ENCODE measurements around the gene MRPL45. TPM values are rescaled to one million over a fixed set of nuclear protein-coding genes. Genes with fewer than 3 reads are reported as not detected.

Gene MRPL45
- total RNA-seq, 2 donors from 2014 or later: 29.1 to 30.4 TPM

DNA sequence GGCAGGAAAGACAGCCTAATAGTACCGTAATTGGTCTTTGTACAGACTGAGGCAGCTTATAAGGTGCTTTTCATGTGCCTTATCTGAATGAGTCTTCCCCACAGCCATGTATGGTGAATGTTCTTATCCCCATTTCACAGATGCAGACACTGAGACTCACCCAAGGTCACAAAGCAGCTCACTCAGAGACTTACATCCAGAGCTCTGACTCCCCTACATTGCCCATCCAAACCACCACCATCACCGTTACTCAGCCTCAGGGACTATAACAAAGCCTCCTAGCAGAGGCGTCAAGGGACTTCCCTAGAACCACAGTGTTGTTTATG, 47.4 kb downstream of the MRPL45 start:
- Mint-ChIP-seq H3K27me3 (peaks cover 7% of the 10 kb centered on the region in 2 donors), H3K27ac (no peak overlapping the region), H3K36me3 (no peaks in the 10 kb centered on the region), H3K4me1 (ENCODE audit: low read depth in 2 of 2) (peaks cover 3 to 5% of the 10 kb centered on the region in 2 donors), H3K9me3 (no peaks in the 10 kb centered on the region), H3K4me3 (no peak overlapping the region)
- DNase-seq (ENCODE audit: low spot score) (no peak), ATAC-seq (no peak)

DNA sequence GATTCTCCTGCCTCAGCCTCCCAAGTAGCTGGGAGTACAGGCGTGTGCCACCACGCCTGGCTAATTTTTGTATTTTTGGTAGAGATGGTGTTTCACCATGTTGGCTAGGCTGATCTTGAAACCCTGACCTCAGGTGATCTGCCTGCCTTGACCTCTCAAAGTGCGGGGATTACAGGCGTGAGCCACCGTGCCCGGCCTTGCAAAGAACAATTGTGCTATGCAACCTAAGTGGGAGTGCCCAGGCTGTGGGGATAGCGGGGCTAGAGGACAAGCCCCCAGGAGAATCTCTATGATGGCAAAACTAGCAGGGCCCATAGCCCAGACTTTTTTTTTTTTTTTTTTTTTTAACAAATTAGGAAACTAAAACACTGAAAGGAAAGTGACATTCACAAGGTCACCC, 48.8 kb downstream of the MRPL45 start:
- Mint-ChIP-seq H3K4me1 (ENCODE audit: low read depth in 2 of 2) (peaks cover 3 to 5% of the 10 kb centered on the region in 2 donors), H3K36me3 (no peaks in the 10 kb centered on the region), H3K27ac (no peak overlapping the region), H3K9me3 (no peaks in the 10 kb centered on the region), H3K27me3 (peaks cover 7% of the 10 kb centered on the region in 2 donors), H3K4me3 (no peak overlapping the region)
- no peak for DNase-seq (ENCODE audit: low spot score)
- ATAC-seq: no peak

DNA sequence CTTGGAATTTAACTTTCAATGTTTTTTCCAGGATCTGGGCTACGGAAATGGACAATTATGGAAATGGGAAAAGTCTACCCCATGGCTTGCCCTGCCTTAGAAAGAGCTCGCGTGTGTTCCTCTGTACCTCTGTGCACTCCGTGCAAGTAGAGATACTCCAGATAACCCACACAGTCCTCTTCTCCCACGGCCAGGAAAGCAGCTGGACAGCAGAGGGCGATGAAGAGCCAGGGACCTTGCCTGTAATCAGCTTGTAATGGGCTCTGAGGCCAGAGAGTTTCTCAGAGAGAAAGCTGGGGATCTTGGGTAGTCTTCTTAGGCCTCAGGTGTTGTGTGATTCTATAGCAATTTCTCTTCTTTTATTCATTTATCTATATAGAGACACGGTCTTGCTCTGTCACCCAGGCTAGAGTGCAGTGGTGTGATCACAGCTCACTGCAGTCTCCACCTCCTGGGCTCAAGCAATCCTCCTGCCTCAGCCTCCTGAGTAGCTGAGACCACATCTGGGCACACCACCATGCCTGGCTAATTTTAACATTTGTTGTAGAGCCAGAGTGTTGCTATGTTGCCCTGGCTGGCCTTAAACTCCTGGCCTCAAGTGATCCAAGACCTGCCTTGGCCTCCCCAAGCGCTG, 52.2 kb downstream of the MRPL45 start:
- Mint-ChIP-seq H3K27me3 (peaks cover 4% of the 10 kb centered on the region in 2 donors), H3K27ac (no peak overlapping the region), H3K36me3 (no peaks in the 10 kb centered on the region), H3K4me3 (no peak overlapping the region), H3K9me3 (no peaks in the 10 kb centered on the region), H3K4me1 (ENCODE audit: low read depth in 2 of 2) (peaks cover 18 to 27% of the 10 kb centered on the region in 2 donors)
- peak; percentile 84 for DNase-seq (ENCODE audit: low spot score)
- ATAC-seq: peak; percentile 33 to 52

- H3K27ac Mint-ChIP-seq: no peak overlapping the region
- no peak for DNase-seq (ENCODE audit: low spot score)
- peak overlapping the region; percentile 49 for H3K4me3 Mint-ChIP-seq
- H3K9me3 Mint-ChIP-seq: no peaks in the 10 kb centered on the region
- H3K36me3 Mint-ChIP-seq: no peaks in the 10 kb centered on the region
- ATAC-seq: no peak
- no peaks in the 10 kb centered on the region for H3K27me3 Mint-ChIP-seq
- peaks cover 23 to 34% of the 10 kb centered on the region in 2 donors for H3K4me1 Mint-ChIP-seq (ENCODE audit: low read depth in 2 of 2)
Observed at GRCh38 chr17:38350035-38350434, 53.1 kb downstream of the MRPL45 start.

DNA sequence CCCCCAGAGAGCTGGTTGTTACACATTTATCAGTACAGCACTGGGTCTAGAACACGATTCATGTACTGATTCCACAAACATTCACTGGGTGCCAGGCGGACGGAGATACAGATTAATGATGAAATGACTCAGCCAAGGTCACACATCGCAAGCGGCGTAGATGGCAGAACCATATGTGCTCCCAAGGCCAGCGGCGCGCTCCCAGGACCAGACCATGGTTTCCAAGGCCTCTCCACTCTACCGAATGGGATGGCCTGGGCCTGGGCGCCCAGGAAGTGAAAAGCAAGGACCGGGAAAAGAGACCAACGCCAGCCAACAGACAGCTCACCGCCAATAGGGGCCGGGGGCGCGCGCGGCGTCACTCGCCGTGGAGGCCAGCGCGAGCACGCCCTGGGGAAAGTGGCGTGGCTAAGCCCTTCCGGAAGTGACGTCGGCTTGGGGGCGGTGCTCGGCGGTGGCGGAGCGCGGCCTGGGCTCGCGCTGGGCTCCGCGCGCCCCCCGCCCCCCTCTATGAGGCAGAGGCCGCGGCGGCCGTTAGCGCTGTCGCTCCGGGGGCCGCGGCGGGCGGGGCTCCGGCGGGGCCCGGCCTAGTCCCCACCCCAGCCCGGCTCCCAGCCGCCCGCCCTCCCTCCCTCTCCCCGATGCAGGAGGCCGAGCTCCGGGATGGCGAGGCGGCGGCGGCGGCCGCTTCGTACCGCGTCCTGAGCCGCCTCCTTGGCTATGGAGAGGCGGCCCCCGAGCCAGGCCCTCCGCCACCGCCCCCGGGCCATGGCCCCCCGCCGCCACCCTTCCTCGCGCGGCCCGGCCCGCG, 54.6 kb downstream of the MRPL45 start, which contains the start of gene SOCS7:
TSS of gene SOCS7 (plus strand) at position 433 of the 811 bp plus-strand sequence. CDS start at position 642, 209 bp downstream.
- H3K27ac Mint-ChIP-seq: peak within 1 kb of the TSS; percentile 88 to 89

DNA sequence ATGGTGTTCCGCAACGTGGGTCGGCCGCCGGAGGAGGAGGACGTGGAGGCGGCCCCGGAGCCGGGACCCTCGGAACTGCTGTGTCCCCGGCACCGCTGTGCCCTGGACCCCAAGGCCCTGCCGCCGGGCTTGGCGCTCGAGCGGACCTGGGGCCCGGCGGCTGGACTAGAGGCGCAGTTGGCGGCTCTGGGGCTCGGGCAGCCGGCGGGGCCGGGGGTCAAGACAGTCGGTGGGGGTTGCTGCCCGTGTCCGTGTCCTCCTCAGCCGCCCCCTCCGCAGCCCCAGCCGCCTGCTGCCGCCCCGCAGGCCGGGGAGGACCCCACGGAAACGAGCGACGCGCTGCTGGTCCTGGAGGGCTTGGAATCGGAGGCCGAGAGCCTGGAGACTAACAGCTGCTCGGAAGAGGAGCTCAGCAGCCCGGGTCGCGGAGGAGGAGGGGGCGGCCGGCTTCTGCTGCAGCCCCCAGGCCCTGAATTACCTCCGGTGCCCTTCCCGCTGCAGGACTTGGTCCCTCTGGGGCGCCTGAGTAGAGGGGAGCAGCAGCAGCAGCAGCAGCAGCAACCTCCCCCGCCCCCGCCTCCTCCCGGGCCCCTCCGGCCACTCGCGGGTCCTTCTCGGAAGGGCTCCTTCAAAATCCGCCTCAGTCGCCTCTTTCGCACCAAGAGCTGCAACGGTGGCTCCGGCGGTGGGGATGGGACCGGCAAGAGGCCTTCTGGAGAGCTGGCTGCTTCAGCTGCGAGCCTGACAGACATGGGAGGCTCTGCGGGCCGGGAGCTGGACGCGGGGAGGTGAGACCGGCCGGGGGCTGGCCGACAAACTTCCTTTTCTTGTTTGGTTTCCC, 55.5 kb downstream of the MRPL45 start:
- DNase-seq (ENCODE audit: low spot score): no peak
- ATAC-seq: peak in 1 of 2 donors; percentile 1
- no peaks in the 10 kb centered on the region for H3K27me3 Mint-ChIP-seq
- peak overlapping the region in 1 of 2 donors; percentile 43 for H3K27ac Mint-ChIP-seq
- H3K9me3 Mint-ChIP-seq: no peaks in the 10 kb centered on the region
- peak overlapping the region; percentile 82 for H3K4me3 Mint-ChIP-seq
- no peaks in the 10 kb centered on the region for H3K36me3 Mint-ChIP-seq
- H3K4me1 Mint-ChIP-seq (ENCODE audit: low read depth in 2 of 2): peaks cover 32 to 52% of the 10 kb centered on the region in 2 donors

More for the DNA sequence above, 54.6 kb downstream of the MRPL45 start, which contains the start of gene SOCS7:
- peaks cover 29 to 43% of the 10 kb centered on the region in 2 donors for H3K4me1 Mint-ChIP-seq (ENCODE audit: low read depth in 2 of 2)
- H3K4me3 Mint-ChIP-seq: peak within 1 kb of the TSS; percentile 98
- no peaks in the 10 kb centered on the region for H3K27me3 Mint-ChIP-seq
- no peaks in the 10 kb centered on the region for H3K9me3 Mint-ChIP-seq
- no peaks in the 10 kb centered on the region for H3K36me3 Mint-ChIP-seq
- ATAC-seq (peak; percentile 96 to 98), DNase-seq (ENCODE audit: low spot score) (peak; percentile 92)

DNA sequence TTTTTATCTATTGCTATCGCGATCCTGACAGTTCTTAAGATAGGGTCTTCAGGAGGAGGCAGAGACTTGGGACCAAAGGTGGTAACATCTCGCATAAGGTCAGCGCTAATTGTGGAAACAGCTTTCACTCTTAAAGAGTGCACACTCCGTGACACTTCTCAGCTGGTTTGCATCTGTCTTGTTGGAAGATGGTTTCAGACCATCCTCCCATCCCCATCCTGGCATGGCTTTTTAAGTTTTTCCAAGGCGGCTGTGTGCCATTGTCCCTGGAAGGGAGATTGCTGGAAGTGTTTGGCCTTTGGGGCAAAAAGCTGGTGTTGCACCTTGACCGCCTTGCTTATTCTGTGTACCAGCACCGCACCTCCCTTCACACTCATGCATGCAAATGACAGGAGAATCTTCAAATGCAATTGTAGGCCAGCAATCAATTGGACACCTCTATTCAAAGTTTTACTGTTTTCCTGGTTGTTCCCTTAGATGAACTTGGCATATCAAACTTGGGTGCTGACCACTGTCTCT, 56.2 kb downstream of the MRPL45 start:
- H3K4me1 Mint-ChIP-seq (ENCODE audit: low read depth in 2 of 2): peaks cover 32 to 56% of the 10 kb centered on the region in 2 donors
- H3K9me3 Mint-ChIP-seq: no peaks in the 10 kb centered on the region
- peak overlapping the region; percentile 82 for H3K4me3 Mint-ChIP-seq
- H3K27me3 Mint-ChIP-seq: no peaks in the 10 kb centered on the region
- H3K36me3 Mint-ChIP-seq: no peaks in the 10 kb centered on the region
- ATAC-seq (no peak), DNase-seq (ENCODE audit: low spot score) (no peak)
- peak overlapping the region in 1 of 2 donors; percentile 43 for H3K27ac Mint-ChIP-seq

DNA sequence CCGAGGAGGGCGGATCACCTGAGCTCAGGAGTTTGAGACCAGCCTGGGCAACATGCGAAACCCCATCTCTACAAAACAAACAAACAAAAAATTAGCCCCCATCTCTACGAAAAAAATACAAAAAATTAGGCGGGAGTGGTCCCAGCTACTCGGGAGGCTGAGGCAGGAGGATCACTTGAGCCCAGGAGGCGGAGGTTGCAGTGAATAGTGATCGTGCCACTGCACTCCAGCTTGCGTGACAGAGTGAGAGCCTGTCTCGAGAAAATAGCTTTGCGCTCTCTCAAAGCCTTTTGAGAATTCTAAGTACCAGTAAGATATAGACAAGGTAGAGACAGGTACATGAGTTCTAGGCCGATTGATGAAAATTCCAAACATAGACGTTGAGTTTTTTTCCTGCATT, 56.7 kb downstream of the MRPL45 start:
- Mint-ChIP-seq H3K4me3 (peak overlapping the region; percentile 82), H3K4me1 (ENCODE audit: low read depth in 2 of 2) (peaks cover 32 to 56% of the 10 kb centered on the region in 2 donors), H3K9me3 (no peaks in the 10 kb centered on the region), H3K36me3 (no peaks in the 10 kb centered on the region), H3K27ac (peak overlapping the region in 1 of 2 donors; percentile 43), H3K27me3 (no peaks in the 10 kb centered on the region)
- no peak for ATAC-seq
- DNase-seq (ENCODE audit: low spot score): no peak

GRCh38 chr17:38354466-38354865, 57.5 kb downstream of the MRPL45 start:
- H3K36me3 Mint-ChIP-seq: no peaks in the 10 kb centered on the region
- DNase-seq (ENCODE audit: low spot score): no peak
- no peak overlapping the region for H3K4me3 Mint-ChIP-seq
- H3K27me3 Mint-ChIP-seq: no peaks in the 10 kb centered on the region
- no peak overlapping the region for H3K27ac Mint-ChIP-seq
- peaks cover 29 to 50% of the 10 kb centered on the region in 2 donors for H3K4me1 Mint-ChIP-seq (ENCODE audit: low read depth in 2 of 2)
- no peaks in the 10 kb centered on the region for H3K9me3 Mint-ChIP-seq
- no peak for ATAC-seq

DNA sequence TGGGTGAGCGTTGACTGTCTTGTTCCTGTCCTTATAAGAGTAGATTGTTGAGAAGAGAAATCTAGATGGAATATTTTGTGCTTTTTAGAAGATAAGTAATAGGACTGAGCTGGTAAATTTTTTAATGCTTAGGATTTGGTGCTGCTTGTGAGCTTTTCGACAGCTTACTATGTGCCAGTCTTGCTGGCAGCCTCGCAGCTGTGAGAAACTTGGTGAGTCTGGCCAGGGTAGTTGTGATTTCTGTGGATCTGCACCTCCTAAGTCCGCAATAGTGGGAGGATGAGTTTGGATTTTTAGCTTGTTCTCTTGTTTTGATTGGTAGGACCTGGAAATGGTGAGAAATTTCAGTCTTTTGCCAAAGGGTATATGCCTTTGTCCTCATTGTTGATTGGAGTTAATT, 58.3 kb downstream of the MRPL45 start:
- peaks cover 29 to 50% of the 10 kb centered on the region in 2 donors for H3K4me1 Mint-ChIP-seq (ENCODE audit: low read depth in 2 of 2)
- H3K27ac Mint-ChIP-seq: no peak overlapping the region
- no peak overlapping the region for H3K4me3 Mint-ChIP-seq
- no peaks in the 10 kb centered on the region for H3K27me3 Mint-ChIP-seq
- DNase-seq (ENCODE audit: low spot score) (no peak), ATAC-seq (no peak)
- no peaks in the 10 kb centered on the region for H3K9me3 Mint-ChIP-seq
- no peaks in the 10 kb centered on the region for H3K36me3 Mint-ChIP-seq

DNA sequence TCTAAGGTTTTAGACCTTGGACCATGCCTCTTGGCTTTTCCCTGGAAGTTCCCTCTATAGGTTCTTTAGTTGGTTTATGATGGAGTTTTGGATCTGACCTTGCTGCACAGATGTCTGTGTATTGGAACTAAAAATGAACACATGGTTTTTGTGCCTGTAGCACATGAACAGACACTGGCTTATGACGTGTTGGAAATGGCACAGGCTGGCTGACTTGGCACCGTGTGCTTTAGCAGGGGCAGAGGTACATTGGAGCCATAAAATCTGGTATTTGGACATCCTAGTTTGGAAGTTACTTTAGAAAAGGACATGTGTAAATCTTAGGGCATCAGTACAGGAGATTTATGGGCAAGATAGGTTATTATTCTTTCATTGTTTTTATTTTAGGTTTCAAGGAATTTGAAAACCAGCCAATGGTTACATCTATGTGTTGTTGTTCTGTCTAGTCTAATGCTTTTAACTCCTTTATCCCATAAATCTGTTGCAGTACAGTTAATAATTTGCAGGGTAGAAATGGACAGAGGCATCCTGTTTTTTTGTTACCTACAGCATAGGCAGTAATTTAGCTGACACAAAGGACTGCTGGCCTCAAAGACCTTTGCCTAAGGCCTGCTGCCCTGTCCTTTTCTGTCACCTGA, 60.6 kb downstream of the MRPL45 start:
- no peak overlapping the region for H3K4me3 Mint-ChIP-seq
- H3K27ac Mint-ChIP-seq: no peak overlapping the region
- H3K27me3 Mint-ChIP-seq: no peaks in the 10 kb centered on the region

DNA sequence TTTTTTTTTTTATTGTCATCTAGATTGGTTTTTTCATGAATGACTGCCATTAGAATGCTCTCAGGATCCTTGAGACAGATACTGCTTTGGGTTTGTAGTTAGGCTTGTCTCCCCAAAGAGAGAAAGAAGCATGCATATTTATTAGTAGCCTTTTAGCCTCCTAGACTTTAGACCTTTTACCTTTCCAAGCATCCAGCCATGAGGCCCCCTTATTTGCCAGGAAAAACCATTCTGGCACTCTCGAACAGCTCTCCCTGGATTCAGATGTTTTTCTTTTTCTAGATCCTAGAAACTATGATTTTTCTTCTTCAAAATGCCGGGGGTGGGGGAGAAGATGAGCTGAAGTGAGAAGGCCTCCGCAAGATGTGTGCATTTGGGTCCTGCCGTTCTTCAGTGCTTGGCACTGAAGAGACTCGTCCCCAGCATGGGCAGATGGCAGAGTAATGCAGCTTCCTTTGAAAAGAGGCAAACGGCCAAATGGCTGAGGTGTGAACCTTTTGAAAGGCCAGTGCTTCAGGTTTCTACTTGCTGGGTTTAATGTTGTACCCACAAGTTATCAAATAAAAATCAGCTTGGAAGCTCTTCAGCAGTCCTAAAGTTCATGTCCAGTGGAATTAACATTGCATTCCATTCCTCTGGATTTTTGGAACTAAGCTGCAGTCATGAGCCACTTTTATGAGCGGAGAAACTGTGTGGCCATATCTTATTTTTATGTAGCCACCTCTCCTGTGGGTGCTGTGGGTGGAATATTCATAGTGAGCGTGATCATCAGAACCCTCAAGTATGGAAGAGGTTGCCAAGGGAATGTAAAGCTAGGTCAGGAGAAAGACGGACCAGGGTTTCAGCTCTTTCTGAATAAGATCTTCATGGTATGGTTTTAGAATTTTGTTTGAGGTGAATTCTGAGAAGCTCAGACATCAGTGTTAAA, 61.9 kb downstream of the MRPL45 start:
- H3K9me3 Mint-ChIP-seq: no peaks in the 10 kb centered on the region
- DNase-seq (ENCODE audit: low spot score) (no peak), ATAC-seq (no peak)
- H3K27me3 Mint-ChIP-seq: no peaks in the 10 kb centered on the region
- no peak overlapping the region for H3K4me3 Mint-ChIP-seq
- no peak overlapping the region for H3K27ac Mint-ChIP-seq
- peaks cover 17 to 32% of the 10 kb centered on the region in 2 donors for H3K4me1 Mint-ChIP-seq (ENCODE audit: low read depth in 2 of 2)
- no peaks in the 10 kb centered on the region for H3K36me3 Mint-ChIP-seq

More for the DNA sequence above, 60.6 kb downstream of the MRPL45 start:
- H3K4me1 Mint-ChIP-seq (ENCODE audit: low read depth in 2 of 2): peaks cover 24 to 44% of the 10 kb centered on the region in 2 donors
- DNase-seq (ENCODE audit: low spot score): no peak
- H3K9me3 Mint-ChIP-seq: no peaks in the 10 kb centered on the region
- no peak for ATAC-seq
- no peaks in the 10 kb centered on the region for H3K36me3 Mint-ChIP-seq

All from natural killer cell treated with Interleukin-12 subunit alpha and Interleukin-12 subunit beta and Interleukin-15 and Interleukin-18, amount 100 ng/mL, for 72 hours (primary cell).